GM18873 (cell line): ENCODE measurements around the gene CTBP2.

ENCODE experiments used
- ATAC-seq: cut with Tn5 transposase; IDR thresholded peaks from one replicate; pipeline ENCODE4 v1.9.1; 2021; ENCODE audit warnings: mild to moderate bottlenecking, moderate library complexity, moderate number of reproducible peaks; ENCODE audit not compliant: unreplicated experiment, low FRiP score

The CTBP2 gene

GRCh38 chr10:125003901-125004467, 156.4 kb downstream of the CTBP2 start:
- ATAC-seq, result no peak

DNA sequence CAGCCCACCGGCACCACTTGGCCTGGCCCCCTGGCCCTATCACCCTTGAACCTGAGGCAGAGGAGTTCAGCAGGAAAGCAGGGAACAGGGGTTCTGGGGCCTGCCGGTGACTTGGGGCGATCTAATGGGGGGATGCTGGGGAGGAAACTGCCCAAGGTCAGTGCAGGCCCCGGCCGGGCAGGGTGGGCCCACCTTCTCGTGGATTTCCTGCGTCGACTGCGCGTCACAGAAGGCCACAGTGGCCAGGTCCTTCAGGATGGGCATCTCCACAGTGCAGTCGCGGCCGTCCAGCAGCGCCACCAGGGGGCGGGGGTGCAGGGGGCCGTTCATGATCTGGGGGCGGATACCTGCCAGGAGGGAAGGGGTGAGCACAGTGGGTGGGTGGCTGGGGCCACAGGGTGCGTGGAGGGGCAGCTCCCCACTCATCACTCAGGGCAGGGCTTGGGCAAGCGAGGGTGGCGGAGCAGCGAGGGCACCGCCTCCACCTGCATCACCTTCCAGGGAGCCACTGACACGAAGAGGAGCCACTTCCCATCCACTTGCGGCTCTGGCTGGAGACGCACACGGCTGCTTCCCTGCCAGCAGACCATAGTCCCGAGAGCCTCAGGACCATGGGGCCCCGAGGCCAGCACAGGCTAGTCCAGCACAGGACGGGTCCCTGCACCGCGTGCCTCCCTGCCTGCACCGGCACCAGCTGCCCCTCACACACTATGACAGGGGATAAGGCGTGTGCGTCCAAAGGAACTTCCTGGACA, 157.0 kb downstream of the CTBP2 start:
- no peak for ATAC-seq

DNA sequence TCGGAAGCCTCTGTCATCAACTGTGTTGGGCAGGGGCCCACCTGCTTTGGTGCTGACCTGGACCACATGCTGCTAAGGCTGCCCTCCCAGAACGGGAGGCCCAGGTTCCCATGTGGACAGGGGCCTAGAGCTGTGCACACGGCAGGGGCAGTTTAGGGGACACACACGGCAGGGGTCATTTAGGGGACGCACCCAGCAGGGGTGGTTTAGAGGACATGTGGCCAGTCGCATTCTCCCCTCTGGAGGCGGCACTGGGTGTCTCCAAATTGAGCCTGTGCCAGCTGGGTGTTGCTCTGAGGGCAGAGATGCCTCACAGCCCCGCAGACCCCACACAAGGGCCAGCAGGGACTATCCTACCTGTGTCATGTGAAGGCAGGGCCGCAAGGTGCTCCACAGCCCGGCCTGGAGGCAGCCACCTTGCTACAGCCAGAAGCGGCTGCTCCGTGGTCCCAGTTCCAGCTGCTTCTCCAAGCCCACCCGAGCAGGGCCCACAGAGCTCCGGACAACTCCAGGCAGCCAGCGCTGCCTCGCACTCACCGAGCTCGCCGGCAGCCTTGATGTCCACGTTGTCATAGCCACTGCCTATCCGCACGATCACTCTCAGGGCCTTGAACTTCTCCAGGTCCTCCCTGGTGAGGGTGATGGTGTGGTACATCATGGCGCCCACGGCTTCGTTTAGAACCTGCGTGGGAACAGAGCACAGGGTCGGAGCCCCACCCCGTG, 157.8 kb downstream of the CTBP2 start:
- ATAC-seq, result no peak

- no peak for ATAC-seq
Observed at GRCh38 chr10:125002047-125002422, 158.3 kb downstream of the CTBP2 start.

DNA sequence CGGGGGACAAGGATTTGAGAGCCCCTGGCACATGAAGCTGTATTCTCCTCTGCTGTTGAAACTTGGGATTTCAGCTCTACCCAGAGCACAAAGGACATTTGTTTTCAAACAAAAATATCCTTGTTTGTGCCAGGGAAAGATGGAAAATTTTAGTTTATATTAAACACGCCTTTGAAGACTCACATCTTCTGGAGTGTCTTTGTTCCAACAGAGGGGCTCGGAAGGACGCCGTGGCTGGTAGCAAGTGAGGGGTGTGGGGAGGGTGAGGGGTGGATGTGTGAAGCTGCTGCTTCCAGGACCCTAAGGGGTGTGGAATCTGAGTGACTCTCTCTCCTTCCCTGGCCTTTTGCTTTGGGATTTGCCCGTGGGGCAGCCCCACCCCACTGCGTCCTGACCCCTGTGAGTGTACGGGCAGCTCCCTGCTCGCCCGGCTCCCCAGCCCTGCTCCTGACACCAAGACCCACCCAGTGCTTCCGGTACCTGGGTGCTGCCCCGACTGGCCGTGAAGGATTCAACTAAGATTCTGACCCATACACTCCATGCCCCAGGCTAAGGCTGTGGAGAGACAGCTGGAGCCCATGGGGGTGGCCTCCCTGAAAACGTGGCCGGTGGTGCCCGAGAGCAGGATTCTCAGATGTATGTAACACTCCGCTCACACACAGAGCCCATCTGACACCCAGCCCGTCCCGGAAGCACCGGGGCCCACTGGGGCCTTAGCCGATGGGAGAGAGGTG, 158.9 kb downstream of the CTBP2 start:
- no peak for ATAC-seq

DNA sequence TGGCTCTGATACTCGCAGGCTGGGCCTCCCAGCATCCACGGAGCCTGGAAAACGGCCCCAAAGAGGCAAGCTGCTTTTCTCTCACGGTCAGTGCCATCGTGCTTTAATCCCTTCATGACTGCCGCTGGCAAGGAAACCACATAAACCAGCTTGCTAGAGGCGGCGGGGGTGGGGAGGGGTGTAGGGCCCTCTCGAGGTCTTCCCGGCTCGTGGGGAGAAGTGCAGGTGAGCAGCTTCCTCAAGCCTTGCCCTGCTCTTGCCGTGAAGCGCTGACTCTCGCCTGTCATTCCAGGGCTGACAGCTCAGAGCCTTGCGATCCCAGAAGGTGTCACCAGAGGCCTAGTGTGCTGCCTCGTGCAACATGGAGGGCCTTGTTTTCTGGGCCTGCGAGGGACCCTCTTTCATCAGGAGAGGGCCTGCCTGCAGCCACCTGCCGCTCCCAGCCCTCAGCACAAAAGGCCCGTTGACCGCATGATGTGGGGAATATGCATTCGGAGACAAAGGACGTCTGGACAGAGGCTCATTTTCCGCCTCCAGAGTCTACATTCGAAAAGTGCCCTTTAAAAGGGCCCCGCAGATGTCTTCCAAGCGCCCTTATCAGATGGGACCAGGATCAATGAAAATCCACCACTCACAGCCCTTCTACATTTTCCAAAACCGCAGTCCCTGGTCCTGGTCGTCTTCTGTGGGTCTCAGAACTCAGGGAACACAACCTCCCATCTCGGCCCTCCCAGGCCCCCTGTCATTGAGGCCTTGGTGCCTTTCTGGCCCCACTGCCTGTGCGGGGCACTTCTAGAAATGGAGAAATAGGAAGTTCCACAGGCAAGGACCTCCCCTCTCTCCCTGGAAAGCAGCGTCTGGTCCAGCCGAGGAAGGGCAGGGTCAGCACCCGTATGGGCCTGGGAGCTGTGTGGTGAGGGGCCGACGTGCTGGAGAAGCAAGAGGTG, 159.7 kb downstream of the CTBP2 start:
- no peak for ATAC-seq

DNA sequence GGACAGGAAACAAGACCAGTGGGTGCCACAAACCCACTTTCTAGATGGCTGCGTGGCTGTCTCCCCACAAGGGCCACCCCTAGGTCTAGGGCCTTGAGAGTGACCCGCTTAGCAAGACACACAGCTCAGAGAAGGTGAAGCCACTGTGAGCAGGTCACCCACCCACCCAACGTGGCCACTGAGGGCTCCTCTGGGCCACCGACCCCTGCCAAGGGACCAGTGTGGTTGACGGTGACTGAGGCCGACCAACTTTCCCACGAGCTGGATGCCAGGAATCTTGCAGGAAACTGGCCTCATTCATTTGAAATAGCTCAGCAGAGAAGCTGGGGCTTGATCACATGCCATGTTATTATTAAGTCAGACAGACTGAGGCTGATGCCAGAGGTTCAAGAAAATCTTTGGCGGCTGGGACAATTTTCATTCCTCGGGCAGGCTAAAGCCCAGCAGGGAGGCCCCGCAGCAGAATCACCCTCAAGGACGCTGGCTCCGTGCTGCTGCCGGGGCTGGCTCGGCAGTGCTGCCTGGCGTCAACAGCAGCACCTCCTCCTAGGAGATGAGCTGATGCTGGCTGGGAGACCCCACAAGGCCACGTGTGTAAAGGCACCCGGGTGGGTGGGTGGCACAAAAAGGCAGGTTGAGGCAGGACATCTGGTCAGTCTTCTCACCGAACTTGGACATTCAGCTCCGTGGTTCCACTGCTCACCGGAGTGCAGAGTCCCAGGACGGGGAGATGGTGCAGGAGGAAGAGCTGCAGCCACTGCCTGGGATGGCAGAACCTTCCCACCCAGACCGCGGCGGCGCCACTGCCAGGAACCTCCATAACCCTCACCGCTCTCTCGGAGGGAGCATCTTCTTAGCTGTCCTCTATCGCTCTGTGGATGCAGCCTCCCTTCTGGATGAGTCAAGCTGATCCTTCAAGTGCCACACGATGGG, 160.7 kb downstream of the CTBP2 start:
- ATAC-seq, result no peak

GRCh38 chr10:124998624-124999291, 161.6 kb downstream of the CTBP2 start:
- ATAC-seq, result no peak

GRCh38 chr10:124997771-124998623, 162.4 kb downstream of the CTBP2 start:
- ATAC-seq, result no peak

- no peak for ATAC-seq
Observed at GRCh38 chr10:124997306-124997705, 163.1 kb downstream of the CTBP2 start.

GRCh38 chr10:124996854-124997215, 163.5 kb downstream of the CTBP2 start:
- no peak for ATAC-seq

DNA sequence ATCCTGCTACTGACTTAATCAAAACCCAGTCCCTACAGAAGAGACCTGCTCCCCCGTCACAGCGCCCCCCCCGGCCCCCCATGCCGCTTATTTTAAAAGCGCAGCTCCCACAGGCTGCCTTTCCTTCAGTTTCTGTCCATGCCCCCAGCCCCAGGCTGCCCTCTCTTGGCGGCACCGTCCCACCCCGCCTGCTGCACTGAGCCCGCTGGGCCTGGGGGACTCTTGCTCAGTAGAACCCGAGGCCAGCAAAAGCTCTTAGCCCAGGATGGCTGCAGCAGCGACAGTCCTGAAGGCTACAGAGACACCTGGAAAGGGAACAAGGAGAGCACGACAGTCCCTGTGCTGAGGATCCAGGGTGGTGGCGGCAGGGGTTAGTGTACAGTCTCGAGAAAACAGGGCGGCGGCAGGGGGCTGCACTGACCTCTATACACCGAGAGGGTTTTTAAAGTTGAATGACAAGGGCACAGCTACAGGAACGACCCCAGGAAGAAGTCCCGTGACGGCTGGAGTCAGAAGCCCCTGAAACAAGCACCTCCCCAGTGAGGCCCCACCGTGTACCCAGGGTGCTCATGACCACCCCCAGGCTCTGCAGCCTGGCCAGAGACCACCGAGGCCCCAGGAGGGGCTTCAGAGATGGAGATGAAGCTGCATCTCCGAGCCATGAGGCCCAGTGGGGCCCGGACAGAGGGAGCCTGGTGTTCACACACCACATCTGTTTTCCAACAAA, 164.1 kb downstream of the CTBP2 start:
- ATAC-seq, result no peak

GRCh38 chr10:124995605-124996004, 164.8 kb downstream of the CTBP2 start:
- ATAC-seq, result no peak

- ATAC-seq, result no peak
Observed at GRCh38 chr10:124994573-124995473, 165.5 kb downstream of the CTBP2 start.

- no peak for ATAC-seq
Observed at GRCh38 chr10:124993736-124994451, 166.5 kb downstream of the CTBP2 start.
